ENCODE measurements around the gene TOM1L2. TPM values are rescaled to one million over a fixed set of nuclear protein-coding genes. Genes with fewer than 3 reads are reported as not detected.

TOM1L2 gene
- total RNA-seq, 1 experiment from 2014 or later = 24.1 TPM

DNA sequence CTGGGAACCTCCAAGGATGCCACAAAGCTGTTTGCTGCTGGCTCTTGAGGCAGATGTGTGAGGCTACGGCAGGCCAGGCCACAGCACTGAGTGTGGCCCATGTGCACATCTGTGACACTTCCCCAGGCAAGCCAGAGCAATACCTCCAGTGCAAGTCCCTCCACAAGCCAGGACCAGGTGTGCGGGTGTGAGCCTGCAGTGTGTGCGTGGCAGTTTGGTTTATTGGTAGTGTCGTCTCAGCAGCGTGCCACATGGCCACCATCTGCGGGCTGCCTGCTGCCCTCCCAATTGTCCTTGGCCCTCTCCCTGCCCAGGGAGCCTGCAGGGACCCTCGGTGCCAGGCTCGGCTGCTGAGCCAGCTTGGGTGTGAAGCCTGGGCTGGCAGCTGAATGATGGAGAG is 125.6 kb downstream of the TOM1L2 start (continued):
- TF ChIP-seq, protein P1, sequence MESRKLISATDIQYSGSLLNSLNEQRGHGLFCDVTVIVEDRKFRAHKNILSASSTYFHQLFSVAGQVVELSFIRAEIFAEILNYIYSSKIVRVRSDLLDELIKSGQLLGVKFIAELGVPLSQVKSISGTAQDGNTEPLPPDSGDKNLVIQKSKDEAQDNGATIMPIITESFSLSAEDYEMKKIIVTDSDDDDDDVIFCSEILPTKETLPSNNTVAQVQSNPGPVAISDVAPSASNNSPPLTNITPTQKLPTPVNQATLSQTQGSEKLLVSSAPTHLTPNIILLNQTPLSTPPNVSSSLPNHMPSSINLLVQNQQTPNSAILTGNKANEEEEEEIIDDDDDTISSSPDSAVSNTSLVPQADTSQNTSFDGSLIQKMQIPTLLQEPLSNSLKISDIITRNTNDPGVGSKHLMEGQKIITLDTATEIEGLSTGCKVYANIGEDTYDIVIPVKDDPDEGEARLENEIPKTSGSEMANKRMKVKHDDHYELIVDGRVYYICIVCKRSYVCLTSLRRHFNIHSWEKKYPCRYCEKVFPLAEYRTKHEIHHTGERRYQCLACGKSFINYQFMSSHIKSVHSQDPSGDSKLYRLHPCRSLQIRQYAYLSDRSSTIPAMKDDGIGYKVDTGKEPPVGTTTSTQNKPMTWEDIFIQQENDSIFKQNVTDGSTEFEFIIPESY (IDR thresholded peaks at IDR 0.05; ENCODE audit: extremely low read depth, insufficient replicate concordance, low read length) = no peak
- TF ChIP-seq SIN3A (IDR thresholded peaks at IDR 0.05; ENCODE audit: low read depth) = no peak
- TF ChIP-seq POLR2AphosphoS5 (IDR thresholded peaks at IDR 0.05; ENCODE audit: low read depth, low read length) = no peak
- TF ChIP-seq ZNF274 (IDR thresholded peaks at IDR 0.05; ENCODE audit: low read depth, low read length) = no peak

DNA sequence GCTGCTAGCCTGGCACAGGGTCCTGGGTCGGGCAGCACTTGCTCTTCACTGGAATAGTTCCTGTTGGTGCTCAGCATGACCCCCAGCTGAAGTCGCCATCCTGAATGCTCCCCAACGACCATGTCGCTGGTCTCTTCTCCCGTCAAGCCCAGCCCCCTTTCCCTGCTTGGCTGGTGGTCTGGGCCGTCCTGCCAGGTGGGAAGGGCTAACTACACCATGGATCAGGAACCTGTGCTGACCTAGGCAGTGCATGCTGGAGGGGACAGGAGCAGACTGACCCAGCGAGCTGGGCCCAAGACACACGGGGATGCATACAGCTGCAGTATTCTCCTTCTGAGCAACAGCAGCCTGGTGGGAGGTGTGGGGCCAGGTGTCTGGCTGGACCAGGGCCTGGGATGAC is 126.2 kb downstream of the TOM1L2 start:
- intact Hi-C loops (cut with micrococcal nuclease) = no loop called here
- no peak for ATAC-seq
- Histone ChIP-seq H3K4me2 (ENCODE audit: low read length) (no peak overlapping the region), H3K27me3 (ENCODE audit: insufficient read depth, low read length) (no peaks in the 10 kb centered on the region), H3K9me3 (ENCODE audit: control insufficient read depth in 1 of 2, insufficient read depth in 1 of 2, low read depth in 1 of 2, low read length in 2 of 2) (no peaks in the 10 kb centered on the region), H3K4me1 (ENCODE audit: control insufficient read depth in 1 of 2, insufficient read depth in 2 of 2, low read length in 2 of 2) (peaks cover 47 to 53% of the 10 kb centered on the region in 2 experiments), H3K79me2 (ENCODE audit: insufficient read depth, low read length) (no peaks in the 10 kb centered on the region), H3K9ac (ENCODE audit: low read length) (no peak overlapping the region), H3K4me3 (replicated peaks in 1 of 2; ENCODE audit: low read depth in 1 of 2, low read length in 2 of 2) (no peak overlapping the region), H2AFZ (ENCODE audit: low read depth, low read length, poor library complexity, severe bottlenecking) (no peak overlapping the region), H3K27ac (ENCODE audit: low read depth, low read length) (no peak overlapping the region), H4K20me1 (ENCODE audit: insufficient read depth) (no peaks in the 10 kb centered on the region), H3K9me2 (ENCODE audit: insufficient read depth) (no peaks in the 10 kb centered on the region), H3K36me3 (ENCODE audit: control insufficient read depth in 1 of 2, insufficient read depth in 2 of 2, low read length in 2 of 2) (no peaks in the 10 kb centered on the region)
- DNase-seq (ENCODE audit: low read depth, low spot score) = no peak
- no TSS peak for BruUV-seq (replicated peaks)
- ChIA-PET RAD21 (ENCODE audit: low non-redundant PET in 1 of 2, low total read pairs in 2 of 2, uncharacterized antibody in 2 of 2, unreplicated experiment in 2 of 2) (no interaction called here), CTCF (interaction anchor here (1.2 kb wide), 1 partner anchor 73 kb away, joined by 3 read pairs; no protein-coding TSS in a partner anchor), POLR2A (interaction anchor here (1.6 kb wide), 1 partner anchor 9 kb away, joined by 6 read pairs; the partner anchor contains the start of gene SREBF1)
- no peak for TF ChIP-seq SRF (IDR thresholded peaks at IDR 0.05; ENCODE audit: low read depth)
